ENCODE results near the gene CFAP57.

CFAP57 gene

DNA sequence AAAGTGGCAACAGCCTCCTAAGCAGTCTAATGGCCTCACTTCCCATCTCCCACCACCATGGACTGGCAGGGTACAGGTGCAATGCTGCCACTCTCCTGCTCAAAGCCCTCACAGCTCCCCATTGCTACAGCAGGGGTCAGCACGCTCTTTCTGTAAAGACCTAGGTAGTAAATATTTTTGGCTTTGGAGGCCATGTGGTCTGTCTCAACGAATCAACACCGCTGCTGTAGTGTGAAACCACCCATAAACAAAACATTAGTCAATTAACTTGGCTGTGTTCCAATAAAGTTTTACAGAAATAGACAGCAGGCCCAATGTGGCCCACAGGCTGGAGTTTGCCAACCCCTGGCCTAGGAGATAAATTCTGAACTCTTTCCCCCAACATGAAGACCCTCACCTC lies 53.0 kb downstream of the CFAP57 start:
- no peak for DNase-seq (ENCODE audit: low spot score)

DNA sequence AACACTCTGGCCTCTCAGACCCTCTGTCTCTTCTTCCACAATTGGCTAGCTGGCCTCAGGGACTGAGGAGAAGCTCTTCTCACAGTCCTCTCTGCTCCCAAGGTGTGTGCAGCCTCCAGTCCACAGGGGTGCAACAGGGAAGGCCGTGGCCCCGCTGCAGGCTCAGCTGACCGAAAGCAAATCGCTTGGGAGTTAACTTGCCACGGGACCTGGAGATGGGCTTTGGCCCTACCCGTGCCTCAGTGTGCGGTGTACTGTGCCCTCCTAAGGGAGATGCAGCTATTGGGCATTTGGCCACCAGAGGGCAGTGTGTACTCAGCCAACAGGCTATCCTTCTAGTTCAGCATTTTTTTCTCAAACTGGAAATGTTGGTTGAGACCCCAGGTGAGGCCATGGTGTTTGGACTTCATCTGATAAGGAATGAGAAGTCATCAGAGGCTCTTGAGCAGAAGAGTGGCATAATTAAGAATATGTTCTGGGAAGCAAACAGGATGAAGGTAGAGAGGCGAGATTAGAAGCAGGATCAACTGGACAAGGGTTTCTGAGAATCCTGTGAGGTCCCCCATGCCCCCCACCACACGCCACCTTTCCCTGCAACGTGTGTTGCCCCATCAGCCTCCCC lies 55.1 kb downstream of the CFAP57 start:
- peak; percentile 66 for DNase-seq (ENCODE audit: low spot score)

DNA sequence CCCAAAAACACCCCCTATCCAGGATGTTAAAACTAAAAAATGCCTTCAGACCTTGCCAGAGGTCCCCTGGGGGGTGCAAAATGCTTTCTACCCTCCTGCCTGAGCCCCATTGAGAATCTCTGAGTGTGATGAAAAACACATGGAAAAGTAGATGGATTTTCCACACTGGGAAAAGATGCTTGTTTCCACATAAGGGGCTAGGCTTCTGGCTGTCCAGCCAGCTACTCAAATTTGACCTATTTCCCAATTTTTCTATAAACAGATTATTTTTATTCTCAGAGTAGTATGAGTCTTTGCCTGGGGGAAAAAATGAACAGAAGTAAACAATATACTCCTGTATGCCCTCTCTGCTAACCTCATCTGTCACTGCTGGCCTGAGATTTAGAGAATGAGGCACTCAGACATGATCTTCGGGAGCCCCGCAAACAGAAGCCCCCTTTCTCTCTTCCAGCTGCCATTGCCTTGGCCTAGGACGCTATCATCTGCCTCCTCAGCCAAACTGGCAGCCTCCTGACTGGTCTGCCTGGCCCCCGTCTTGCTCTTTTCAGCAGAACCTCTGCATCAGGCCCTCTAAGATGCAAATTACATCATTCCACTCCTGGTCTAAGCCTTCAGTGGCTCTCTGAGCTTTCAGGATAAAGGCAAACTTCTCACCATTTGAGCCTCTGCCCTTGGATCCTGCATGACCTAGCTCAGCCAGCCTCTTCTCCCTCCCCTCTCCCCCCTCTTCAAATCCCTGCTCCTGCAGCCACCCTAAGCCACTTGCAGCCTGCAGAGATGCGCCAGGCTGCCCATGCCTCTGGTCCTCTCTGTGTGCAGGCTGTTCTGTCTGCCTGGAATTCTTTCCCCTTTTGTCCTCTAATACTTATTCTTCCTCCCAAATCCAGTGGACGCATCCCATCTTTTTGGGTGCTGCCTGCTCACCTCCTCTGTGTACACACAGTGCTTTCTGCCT lies 58.0 kb downstream of the CFAP57 start:
- no peak for DNase-seq (ENCODE audit: low spot score)

DNA sequence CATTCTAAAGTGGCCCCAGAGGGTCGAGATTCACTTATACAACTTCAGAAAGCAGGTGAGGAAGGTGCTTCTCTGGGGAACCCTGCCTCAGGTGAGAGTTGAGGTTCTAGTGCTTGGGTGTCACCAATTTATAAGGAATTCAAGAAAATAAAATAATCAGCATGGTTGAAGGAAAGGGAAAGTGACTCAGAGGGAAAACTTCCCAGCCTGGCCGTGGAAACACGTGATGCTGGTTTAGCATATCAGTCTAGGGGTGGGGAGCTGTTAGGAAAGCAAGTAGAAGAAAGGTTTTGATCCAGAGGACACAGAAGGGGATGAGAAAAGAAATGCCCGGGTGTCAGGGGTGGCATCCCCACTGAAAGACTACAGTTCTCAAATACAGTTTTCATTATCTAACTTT lies 59.9 kb downstream of the CFAP57 start:
- no peak for DNase-seq (ENCODE audit: low spot score)

DNA sequence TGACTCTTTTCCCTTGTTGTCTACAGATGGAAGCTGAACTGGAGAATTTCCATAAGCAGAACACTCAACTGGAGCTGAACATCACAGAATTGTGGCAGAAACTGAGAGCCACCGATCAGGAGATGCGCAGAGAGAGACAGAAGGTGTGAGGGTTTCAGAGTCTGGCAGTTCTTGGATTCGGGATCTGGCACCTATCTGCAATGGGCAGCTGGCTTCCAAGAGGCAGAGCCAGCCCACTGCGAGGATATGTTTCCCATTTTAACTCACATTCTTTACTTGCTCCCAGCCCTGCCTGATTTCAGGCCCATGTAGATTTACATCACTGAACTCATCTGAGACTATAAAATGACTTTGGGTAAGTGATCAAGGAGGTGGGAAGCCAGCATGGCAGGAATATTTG lies 60.4 kb downstream of the CFAP57 start:
- DNase-seq (ENCODE audit: low spot score), result no peak

DNA sequence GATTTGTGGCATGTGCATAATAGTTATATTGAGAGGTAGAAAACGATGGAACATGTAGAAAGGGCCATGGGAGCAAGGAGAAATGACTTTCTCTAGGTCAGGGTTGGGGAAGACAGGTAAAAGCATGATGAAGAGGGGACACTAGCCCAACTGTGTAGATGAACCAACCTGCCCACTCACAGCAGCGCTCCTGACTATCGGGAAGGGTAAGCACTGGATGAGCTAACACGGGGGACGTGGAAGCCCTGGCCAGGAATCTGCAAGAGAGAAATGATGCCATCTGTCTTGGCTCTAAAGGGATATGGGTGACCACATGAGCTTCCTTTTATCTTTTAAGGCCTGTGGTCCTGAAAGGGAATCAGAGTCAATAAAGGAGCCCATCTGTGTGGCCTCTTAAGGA lies 61.5 kb downstream of the CFAP57 start:
- DNase-seq (ENCODE audit: low spot score), result no peak

DNA sequence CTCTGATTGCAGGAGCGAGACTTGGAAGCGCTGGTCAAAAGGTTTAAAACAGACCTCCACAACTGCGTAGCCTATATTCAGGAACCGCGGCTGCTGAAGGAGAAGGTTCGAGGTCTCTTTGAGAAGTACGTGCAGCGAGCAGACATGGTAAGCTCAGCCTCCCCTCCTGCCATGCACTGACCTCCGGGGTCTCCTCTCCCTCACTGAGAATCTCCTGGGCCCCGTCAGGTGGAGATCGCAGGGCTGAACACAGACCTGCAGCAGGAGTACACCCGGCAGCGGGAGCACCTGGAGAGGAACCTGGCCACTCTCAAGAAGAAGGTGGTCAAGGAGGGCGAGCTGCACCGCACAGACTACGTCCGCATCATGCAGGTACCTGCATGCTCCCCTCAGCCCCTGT lies 62.1 kb downstream of the CFAP57 start:
- DNase-seq (ENCODE audit: low spot score), result no peak

DNA sequence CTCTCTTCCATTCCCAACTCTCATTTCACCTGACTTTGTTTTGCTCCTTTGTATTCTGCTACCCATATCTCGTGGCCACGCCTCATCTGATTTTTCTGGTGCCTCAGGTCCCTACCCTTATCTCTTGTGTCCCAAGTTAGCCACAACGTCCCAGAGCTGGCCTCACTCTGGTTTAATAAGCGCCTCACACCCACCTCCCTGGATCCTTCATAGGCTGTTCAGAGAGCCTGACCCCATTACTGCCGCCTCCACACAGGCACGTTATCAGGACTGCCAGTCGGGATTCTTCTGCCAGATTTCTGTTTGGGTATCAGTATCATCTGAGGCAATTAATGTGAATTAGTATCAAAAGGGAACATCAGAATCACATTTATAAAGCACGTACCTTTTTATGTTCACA lies 62.9 kb downstream of the CFAP57 start:
- DNase-seq (ENCODE audit: low spot score), result no peak

DNA sequence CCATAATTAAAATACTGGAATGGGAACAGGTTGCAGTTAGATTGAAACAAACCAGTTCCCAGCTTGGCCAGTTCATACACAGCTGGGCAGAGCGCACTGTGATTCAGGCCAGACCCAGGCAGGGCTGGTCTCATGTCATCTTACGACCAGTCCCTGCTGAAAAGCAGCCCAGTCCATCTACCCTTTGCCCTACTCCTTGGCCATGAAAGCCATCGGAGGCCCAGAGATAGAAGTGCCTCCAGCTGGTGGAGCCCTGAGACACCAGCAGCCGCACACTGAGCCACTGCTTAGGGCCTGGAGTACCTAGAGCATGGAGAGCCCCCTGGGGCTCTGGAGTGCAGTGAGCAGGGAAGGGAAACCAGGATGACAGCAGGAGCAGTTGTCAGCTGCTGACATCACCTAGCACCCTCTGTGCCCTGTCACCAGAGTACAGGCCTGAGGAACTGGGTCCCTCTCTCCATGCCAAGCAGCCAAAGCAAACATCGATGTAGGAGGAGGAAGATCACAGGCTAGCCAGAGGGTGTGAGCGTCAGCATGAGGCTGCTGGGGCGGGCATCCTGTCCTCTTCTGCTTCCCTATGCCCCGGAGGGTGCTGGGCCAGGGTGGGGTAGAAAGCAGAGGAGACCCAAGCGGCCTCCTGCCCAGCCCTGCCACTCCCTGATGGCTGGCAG lies 63.5 kb downstream of the CFAP57 start:
- no peak for DNase-seq (ENCODE audit: low spot score)

DNA sequence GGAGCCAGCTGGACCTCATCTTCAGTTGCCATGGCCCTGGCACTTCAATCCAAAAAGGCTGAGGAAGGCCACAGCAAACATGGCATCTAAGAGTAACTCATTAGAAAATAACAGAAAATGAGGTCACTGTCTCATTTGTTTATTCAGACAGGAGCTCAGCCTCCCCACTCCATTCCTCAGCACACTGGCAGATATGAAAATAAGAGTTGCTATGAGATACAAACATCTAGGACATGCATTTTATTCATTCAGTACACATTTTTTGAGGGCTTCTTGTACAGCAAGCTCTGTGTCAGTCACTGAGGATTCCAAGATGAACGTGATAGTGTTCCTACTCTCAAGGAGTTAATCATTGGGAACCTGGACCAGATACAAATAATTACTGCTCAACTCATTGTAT lies 65.0 kb downstream of the CFAP57 start:
- DNase-seq (ENCODE audit: low spot score), result no peak

DNA sequence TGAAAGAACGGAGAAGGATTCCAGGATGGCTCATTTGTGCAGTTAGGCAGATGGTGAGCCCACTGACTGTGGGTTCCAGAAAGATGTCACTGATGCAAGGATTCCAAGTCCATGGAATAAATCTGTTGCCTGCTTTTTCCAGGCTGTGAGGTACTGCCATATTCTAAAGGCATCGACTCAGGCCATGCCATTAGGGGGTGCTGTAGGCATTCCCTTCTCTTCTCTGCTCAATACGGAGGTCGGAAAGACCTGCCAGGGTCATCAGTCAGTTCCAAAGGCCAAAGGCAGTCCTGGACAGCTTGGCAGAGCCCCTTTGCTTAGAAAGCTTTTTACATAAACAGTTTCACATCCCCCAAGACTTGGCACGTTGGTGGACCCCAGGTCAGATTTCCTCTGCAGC lies 66.0 kb downstream of the CFAP57 start:
- DNase-seq (ENCODE audit: low spot score), result peak; percentile 24

DNA sequence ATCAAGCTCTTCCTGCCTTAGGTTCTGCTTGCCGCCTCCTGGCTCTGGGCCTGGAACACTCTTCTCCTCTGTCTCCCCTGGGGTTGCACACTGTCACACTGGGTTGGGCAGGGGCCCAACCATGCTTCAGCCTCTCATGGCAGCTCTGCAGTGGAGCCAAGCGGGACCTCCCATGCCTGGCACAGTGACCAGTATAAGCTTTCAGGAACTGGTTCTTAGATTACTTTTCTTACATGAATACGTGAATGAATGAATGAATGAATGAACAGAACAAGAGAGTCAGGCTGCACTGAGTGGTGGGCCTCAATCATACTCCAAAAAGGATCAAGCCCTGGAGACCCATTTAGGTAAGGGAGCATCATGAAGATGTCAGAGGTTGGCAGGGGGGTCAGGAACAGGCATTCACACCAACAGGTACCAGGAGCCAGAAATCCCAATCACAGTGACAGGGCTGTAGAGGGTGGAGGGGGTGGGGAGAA lies 66.9 kb downstream of the CFAP57 start:
- no peak for DNase-seq (ENCODE audit: low spot score)

DNA sequence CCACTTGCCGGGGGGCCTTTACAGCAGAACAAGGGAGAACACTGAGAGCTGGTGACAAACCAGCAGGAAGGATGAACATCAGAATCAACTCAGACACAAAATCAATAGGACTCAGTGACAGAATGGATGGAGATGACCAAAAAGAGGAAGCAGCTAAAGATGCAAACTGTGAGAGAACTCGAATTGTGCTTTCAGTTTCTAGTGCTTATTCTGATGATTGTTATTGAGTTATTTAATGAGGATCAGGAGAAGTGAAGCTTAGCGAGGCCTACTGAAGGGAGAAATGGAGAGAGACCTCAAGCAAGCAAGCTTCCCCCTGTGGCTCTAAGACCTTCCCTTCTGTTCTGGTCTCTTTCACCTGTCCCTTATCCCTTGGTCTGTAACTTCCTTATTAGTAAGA lies 67.4 kb downstream of the CFAP57 start:
- no peak for DNase-seq (ENCODE audit: low spot score)

DNA sequence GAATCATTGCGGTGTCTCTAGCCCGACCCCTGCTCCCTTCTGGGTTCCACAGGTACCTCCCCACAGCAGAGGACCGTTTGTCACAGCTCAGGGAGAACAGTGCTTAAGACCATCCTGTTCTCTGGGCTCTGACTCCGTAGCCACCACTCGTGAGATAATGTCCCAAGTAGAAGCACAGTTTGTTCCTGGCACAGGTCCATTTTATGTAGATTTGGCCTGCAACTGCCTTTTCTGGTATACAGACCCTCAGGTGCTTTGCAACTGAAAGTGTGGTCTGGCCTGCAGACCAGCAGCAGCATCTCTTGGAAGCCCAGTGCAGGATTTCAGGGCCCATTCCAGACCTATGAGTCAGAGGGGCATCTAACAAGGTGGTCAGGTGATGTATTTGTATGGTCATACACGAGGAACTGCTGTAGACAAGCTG lies 69.3 kb downstream of the CFAP57 start:
- DNase-seq (ENCODE audit: low spot score), result no peak

DNA sequence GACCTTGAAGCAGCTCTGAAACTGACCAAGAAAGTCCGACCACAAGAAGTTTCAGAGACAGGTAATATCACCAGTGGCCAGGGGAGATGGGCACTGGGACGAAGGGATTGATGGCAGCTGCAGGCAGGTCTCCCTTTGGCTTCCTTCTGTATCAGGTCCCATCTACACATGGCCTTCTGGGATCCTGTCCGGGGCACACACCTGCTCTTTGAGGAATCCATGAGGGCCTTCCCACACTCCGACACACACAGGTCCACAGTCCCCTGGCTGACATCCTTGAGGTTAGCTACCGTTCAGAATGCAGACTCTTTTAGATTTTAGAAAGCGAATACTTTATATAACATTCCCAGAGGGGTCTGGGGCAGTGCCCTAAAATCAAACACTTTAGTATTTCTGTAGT lies 71.2 kb downstream of the CFAP57 start:
- DNase-seq (ENCODE audit: low spot score), result no peak

DNA sequence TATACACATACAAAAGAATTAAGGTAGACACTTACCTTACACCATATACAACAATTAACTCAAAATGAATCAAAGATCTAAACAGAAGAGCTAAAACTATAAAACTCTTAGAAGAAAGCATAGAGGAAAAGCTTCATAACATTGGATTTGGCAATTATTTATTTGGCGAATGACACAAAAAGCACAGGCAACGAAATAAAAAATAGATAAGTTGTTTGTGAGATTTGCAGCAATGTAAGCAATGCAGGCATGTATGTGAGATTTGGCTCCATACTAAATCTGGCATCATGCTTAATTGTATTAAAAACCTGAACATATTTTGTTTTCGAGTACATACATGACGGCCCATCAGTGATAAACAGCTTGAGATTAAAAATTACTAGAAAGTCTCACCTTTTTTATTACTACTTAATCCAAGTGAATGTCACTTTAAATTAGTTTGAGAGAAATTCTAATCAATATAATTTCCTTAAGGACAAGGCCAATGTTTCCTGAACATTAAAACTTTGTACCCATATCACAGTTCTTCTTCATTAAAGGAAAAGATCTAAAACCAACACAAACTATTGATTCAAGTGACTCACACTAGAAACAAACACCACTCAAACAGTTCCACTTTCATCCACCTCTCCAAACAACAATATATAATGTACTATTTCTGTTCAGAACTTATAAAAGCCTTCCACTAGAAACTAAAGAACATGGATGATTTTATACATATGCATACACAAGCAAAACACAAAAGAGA lies 74.5 kb downstream of the CFAP57 start:
- no peak for DNase-seq (ENCODE audit: low spot score)

DNA sequence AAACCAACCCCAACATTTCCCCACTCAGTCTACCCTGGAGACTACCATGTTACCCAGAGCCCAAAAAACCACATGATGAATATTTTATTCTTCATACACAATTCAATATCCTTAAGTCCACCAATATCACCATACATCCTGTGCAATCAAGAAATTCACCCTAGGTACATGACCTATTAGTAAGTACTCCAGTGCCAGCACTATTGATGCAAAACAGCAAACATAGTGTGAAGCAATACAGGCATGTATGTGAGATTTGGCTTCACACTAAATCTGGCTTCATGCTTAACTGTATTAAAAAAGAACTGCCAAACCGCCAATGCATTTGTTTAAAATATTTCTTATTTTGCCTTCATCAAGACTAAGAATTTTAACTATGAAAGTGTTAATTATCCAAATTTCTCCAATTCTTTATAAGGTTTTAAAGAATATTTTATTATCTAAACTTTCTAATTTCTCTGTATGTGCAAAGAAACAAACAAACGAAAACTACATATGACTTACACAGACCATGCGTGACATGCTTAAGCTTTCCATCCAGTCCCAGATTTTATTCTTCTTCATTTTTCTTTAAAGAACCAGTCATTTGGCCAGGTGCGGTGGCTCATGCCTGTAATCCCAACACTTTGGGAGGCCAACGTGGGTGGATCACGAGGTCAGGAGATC lies 75.3 kb downstream of the CFAP57 start:
- DNase-seq (ENCODE audit: low spot score), result no peak

DNA sequence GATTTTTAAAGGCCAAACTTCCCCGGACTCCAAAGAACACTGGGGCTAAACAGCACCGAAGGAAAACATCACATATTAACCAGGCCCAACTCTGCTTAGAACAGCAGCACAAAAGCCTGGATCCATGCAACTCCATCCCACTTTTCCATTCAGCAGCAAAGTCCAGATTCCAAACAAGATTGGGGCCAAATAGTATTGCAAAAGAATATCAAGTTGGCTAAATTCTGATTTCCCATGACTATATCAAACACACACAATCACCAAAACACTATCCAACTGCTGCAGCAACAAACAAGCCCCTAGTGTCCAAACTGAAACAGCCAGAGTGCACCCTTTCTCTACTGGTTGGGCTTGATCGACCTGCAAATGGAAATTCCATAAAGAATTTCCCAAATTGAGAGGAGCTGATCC lies 78.2 kb downstream of the CFAP57 start:
- DNase-seq (ENCODE audit: low spot score), result no peak

DNA sequence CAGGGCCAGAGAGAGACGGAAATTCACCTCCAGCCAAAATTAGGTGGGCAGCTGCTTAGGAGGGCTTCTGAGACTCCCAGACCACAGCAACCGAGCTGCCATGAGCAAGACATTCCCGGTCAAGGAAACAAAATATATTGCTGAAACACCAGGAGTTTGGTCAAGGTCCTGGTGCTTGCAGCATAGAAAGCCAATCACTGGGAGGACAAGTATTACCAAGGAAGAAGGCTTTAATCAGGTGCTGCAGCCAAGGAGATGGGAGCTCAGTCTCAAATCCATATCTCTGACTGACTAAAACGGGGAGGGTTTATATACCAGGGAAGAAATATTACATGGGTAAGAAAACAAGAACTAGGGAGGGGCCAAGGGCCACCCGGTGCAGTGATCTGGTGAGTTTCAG lies 78.9 kb downstream of the CFAP57 start:
- no peak for DNase-seq (ENCODE audit: low spot score)

DNA sequence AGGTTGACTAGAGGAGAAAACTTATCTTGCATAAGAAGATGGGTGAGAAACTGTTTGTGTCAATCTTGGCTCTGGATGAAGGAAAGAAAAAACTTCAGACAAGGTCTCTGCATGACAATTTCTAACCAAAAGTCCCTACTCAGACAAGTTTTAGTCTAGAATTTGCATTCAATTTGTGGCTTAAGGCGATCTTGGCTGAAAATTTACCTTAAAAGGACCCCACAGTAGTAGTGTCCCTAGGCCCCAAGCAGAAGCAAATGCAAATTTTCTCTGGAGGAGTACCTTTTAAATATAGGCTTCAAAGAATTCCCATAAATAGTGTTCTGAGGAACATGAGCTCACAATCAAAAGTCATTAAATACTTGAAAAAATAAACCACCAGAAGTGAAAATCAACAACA lies 80.1 kb downstream of the CFAP57 start:
- DNase-seq (ENCODE audit: low spot score), result no peak

DNA sequence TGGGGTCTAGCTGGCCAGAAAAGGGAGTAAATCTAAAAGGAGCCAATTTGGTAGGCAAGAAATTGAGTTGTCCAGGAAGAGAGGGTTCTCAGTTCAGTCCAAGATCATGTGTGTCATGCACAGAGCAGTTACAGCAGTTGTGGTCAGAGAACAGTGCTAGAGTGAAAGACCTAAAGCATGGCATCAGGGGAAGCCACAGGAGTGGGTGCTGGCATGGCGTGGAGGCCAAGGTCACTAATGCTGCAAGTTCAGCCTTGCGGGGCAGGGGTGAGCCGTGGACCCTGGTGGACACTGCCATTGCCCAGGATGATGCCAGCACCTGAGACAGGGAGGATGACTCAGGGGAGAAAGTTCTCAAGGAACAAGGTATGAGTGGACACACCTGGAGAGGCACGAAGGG lies 81.0 kb downstream of the CFAP57 start:
- DNase-seq (ENCODE audit: low spot score), result no peak
